ENCODE results near the gene WNT7B.
A peak's percentile ranks its signal among the peaks of the same experiment; 100 is the strongest.

WNT7B gene

DNA sequence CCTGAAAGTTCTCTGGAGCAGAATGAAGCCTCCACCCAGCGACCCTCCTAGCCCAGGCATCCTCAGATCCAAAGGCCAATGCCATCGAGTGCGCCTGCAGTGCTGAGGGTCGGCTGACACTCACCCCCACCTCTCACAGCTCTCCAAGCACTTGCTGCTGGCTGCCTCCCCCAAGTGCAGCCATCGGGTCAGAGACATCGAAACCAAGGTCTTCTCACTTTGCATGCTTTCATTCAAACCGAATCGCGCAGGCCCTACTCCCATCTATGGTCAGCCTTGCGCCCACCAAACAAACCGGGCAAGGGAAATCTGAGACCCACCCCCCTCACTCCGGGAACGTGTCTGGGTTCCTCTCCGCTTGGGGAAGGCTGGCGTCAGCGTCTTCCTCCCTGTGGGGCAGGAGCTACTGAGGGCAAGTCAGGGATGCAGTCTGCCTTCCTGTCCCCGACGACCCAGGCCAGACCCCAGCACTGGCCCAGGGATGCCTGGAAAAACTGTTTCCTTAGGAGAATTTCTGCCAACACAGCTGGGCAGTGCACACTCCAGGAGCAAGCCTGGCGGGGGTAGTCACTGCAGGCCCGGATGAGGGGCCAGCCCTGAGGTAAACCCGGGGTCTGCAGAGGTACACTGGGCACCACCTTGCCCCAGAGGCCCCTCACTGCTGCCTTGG lies 7.0 kb downstream of the WNT7B start:
- DNase-seq, result no peak

DNA sequence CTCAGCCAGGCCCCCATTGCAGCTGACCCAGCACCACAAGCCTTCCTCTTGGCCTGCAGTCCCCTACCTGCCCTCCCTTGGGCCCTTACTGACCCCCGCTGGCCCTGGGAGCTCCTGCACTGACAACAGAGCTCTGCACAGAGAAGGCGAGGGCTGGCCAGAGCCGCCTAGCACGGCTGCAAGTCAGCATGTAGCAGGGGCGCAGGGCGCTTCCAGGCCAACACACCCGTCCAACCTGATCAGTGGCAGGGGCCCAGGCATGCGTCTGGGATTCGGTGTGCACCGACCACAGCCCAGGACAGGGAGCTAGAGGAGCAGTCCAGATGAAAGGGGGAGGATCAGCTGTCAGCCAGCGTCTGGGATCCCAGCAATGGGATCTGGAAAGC lies 7.6 kb downstream of the WNT7B start:
- no peak for DNase-seq

DNA sequence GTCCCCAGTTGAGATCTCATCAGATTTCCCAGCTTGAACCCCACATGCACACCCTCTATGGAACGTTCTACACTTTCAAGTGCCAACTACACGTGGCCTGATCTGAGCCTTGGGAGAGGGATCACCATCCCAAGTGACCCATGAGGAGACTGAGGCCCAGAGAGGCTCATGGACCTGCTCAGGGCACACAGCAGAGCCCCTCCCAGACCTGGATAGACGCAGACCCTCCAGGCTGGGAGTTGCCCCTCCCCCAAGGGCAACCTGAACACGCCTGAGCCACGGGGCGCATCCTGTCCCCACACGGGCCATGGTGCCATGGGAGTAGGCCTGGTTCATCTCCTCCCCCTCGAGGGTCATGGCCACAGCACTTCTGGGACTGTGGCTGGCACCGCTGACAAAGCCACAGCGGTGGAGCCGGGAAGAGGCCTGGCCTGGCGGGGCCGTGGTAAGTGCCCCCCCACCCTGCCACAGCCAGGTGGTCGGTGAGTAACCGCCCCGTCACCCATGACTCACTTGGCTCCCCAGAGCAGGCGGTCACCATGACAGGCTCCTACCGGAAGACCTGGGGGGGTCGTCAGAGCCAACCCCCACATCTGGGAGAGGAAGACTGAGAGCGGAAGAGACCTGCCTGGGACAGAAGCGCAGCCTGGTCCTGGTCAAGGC lies 8.1 kb downstream of the WNT7B start:
- no peak for DNase-seq

DNA sequence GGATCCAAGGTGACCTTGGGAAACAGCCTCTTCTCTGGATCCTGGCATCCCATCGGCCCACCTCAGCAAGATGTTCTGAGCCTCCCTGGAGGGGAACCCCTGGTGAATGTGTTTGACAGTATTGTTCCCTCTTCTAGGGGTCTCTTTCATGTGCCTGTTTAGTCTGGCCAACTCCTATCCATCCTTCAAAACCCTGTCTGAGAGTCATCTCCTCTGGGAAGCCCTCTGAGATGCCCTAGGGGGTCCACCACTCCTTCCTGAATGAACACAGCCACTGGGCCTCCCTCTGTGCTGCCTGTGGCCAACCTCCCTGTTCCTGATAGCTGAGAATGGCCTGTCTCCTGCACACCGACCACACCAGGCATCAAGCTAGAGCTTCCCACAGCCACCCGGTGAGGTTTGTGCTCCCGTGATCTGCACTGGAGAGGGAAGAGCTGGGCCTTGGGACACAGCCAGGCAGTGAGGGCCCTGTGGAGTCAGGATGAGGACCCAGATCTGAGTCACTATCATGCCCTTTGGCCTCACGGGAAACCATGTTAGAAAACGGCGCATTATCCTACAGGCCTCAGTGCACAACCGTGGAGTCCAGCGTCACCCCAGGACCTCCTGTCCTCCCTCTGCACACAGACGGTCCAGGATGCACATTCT lies 8.8 kb downstream of the WNT7B start:
- no peak for DNase-seq

DNA sequence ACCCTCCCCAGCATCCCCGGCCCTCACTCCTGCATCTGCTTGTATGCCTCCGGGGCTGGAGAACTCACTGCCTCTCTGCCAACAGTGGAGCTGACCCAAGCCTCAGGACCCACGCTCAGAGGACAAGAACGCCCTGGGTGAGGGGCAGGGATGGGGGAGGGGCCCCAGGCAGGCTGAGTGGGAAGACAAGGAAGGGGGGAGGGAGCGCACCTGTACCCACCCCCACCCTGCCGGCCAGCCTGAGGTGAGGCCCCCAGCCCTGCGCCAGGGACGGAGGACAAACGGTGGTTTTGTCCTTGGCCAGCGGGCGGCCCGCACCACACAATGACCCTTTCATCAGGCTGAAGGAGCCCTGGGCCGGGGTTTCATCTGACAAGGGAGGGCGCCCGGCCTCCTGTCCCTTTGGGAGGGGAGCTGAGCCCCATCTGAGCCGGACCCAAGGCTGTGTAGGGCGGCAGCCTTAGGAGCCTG lies 10.0 kb downstream of the WNT7B start:
- no peak for DNase-seq

DNA sequence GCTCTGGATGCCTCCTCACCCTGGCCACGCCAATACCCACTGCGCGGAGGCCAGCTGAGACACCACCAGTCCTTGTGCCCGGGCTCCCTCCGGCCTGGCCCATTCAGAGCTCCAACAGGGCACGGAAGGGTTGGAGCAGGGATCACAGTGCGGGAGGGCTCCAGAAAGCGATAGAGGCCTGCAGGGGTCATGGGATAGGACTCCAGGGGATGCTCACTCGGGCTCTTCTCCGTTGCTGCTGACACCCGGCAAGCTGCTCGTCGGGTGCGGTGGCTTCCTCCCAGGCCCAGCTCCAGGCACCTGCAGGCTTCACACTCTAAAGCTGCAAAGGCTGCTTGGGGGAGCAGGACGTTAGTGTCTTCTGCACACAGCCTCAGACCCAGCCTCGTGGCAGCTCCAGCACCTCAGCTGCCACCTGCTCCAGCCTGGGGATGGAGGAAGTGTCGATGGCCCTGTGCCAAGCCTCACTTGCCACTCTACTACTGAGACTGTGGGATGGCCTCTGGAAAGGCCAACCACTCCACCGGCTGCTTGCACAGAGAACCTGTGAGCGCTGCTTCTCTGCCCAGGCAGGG lies 10.6 kb downstream of the WNT7B start:
- peak; percentile 84 for DNase-seq

DNA sequence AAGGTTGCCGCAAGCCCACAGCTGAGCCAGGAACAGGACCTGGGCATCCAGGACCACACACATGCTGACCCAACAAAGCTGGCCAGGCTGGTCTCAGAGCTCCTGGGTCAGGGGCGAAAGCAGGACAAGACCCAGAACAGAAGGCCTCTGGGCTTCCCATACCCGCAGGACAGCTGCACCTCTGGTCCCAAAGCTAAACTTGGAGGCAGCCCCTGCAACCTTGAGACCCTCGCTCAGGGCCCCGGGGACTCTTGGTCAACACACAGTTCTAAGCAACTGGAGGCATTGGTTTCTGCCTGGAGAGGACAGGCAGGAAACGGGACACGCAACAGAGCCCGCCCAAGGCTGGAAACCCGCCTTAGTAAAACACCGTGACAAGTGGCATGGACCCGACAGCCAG lies 11.4 kb downstream of the WNT7B start:
- no peak for DNase-seq

DNA sequence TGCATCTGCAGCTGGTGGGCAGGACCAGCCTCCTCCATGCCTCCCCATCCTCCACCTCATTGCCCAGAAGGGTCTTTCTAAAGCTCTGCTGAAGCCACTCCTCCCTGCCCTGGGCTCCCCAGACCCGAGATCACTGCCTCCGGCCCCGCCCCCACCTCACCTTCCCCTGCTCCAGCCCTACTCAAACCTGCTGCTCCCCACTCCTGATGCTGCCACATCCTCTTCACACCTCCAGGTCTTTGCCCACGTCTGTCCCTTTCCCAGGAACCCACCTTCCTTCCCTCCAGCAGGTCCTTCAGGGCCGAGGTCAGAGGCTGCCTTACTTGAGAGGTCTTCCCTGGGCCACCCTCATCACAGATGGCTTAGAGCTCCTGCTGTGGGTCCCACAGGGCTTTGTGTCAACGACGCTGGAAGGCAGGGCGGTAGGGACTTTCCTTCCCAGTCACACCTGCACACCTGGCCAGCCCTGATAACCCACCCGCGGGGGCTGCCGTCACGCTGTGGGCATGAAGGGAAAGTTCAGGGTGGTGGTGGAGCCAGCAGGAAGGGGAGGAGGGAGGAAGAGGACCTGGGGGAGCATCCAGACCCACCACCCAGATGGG lies 11.9 kb downstream of the WNT7B start:
- DNase-seq, result no peak

DNA sequence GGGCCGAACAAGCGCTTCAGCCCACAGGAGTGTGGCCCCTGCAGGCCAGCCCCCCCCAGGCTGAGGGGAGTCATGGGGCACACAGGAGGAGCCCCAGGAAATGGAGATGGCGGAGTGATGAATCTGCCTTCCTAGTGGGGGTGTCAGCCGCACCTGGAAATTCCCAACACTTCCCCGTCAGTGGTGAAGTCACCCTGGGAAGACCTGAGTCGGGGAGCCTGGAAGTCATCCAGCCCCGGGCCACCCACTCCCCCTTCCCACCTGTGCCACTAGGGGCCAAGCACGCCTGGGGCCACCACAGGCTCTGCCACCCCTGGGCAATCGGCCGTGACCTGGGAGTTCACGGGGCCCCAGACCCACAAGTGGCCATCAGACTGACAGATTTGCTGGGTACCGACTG lies 12.6 kb downstream of the WNT7B start:
- no peak for DNase-seq

DNA sequence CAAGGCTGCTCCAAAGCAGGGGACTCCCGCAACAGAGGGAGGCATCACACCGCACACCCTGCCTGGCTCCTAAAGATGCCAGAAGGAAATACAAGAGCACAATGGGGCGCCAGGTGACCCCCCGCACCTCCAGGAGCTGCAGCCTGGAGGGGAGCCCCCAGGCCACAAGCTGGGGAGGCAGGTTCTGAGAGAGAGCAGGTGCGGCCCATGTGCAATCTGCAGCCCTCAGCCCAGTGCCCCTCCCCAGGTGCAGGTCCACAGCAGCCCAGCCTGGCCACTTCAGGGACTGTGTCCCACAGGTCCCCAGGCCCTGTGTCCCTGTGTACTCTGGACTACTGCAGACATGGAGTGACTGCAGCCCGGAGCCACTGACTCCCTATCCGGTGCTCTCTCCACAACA lies 13.1 kb downstream of the WNT7B start:
- DNase-seq, result no peak

DNA sequence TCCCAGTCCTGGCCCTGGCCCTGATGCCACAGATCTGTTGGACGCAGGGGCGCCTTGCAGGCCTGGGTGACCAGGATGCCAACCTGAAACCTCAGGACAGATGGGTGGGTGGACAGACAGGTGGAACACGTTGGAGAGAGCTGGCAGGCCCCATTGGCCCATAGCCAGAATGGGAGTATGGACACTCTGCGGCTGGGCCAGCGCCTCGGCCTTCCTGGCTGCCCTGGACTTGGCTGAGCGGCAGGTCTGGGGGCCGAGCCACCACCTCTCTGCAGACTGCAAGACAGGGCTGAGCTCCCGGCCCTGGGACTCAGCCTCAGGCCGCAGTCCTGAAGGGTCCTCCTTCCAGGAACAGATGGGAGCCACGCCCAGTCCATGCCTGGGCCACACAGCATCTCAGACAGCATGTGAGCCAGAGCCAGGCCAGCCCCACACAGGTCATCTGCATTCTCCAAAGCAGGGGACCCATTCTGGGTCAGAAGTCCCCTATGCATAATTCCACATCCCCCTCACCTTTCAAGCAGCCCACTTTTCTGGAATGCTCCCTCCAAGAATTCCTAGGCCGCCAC lies 14.1 kb downstream of the WNT7B start:
- DNase-seq, result no peak

DNA sequence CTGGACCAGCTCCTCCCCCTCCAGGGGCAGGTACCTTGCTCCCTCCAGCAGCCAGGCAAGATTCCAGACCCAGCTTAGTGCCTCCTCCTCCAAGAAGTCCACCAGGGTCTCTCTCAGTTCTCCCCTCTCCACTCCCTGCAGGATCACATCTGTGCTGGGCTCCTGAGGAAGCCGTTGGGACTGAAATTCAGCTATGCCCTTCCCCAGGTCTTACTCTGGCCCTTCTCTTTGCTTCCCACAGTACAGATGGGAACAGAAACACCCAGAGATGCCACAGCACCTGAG lies 14.6 kb downstream of the WNT7B start:
- no peak for DNase-seq

DNA sequence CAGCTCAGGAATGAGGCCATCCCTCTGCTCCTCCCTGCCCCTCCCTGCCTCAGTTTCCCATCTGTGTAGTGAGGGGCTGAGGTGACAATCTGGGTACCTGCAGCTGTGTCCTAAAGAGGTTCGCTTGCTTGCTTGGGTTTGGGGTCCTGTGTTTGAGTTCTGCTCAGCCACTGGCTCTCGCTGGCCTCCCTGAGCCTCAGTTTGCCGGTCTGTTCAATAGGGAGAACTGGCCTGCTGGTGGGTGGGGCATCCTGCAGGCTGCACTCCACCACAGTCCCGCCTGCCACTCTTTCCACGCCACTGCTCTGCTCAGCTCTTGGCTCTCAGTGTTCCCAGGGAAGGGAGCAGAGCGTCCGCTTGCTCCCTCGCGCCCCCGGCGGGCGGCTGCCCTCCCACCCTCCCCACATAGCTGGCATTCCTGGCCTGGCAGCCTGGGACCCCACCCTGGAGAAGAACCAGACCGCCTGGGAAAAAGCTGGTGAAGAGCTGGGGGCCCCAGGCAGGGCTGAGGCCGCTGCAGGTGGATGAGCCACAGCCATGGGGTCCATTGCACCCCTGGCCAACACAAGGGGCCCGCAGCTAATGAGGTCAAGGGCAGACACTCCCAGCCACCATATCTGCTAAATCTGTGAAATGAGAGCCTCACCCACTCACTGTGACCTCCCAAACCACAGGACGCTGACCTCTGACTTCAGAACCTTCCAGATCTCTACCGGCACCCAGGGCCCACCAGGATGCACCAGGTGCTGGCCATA lies 15.1 kb downstream of the WNT7B start:
- no peak for DNase-seq

DNA sequence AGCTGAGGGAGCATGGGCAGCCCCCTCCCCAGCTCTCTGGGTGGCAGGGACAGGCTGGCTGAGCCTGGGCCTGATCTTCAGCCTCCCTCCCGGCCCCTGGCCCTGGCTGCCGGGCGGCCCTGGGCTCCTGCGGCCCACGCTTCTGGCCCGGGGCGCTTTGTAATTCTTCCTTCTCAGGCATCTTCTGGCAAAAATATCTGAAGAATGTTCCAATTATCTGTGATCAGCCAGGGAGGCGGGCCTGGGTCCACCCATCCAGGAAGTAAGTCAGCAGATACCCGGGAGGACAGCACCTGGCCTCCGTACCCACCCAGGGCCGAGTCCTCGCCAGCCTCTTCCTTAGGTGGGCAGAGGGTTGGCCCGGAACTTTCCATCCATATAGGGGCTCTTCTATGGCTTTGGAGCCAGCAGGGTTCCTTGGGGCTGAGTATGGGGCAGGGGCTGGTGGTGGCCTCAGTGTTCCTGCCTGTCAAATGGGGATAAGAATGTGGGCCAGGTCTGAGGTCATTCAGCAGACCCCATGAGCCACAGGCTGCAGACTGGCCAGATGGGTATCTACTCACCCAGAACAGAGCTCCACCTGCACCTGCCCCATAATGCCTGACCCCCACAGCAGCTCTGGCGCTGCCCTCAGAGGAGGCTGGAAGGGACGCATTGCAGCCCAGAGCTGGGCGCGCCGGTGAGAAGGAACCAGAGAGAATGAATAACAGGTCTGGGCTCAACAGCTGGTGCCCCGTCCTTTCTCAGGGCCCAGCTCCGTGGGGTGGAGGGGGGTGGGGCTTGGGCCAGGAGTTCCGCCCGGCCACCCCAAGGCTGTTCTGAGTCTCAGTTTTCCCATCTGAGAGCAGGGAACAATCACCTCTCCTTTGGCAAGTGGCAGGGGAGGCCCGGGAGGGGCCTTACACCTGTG lies 16.2 kb downstream of the WNT7B start:
- DNase-seq, result no peak

DNA sequence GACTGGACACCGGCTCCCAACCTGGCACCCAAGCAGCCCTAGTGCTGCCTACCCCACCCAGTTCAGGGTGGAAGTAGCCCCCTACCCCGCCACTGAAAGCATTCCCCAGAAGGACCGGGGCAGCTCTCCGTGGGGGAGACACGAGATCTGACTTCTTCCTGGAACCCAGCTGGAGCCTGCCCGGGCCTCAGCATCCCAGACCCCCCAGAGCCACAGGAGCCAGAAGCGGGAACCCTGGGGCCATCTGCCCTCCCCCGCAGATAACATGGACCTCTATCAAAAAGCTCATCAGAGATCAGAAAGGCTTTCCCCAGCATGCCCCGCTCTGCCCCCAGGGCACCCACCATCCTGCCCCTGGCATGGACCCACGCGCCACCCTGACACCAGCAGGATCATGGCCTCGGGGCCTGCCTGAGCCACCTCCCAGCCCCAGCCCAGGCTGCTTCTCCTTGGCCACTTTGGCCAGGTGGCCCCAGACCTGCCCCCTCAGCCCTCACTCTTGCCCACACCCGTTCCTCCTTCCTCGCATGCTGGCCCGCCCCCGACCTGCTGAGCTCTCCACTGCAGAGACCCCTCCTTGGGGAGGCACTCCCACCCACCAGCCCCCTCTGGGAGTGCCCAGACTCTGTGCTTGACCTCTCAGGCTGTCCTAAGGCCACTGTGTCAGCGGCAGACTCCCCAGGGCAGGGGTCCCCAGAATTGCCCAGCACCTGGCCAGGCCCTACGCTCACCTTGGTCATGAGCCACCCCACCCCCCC lies 17.1 kb downstream of the WNT7B start:
- no peak for DNase-seq

DNA sequence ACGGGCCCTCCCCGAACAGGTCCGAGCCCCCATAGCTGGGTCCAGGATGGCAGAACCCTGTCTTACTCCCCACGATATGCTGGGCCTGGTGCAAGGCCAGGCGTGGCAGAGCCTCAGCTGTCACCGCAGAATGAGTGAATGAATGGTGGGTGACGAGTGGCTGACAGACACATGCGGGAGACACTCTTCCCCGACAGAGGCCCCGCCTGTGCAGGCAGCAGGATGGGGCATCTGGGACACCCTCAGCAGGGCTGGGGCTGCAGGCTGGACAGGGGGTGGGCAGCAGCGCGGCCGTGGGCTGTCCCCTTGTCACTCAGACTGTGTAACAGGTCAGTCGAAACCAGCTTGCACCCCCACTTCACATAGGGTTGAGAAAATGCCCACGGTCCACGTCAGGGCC lies 18.0 kb downstream of the WNT7B start:
- DNase-seq, result no peak

DNA sequence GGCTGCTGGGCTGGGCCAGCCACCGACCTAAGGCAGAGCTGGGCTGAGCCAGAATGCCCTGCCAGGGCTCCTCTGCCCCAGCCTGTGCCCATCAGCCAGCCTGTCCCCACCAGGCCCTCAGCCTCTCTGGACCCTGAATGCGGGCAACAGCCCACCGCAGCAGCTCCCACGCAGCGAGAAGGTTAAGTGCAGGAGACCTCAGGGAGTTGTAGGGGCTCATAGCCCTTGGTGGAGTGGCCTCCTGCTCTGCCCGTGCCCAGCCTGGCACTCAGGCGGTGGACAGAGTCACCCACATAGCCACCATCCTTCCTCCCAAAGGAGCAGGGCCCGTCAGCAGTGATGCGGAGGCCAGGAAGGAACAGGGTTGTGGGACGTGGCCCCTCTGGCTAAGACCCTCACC lies 19.1 kb downstream of the WNT7B start:
- DNase-seq, result no peak

DNA sequence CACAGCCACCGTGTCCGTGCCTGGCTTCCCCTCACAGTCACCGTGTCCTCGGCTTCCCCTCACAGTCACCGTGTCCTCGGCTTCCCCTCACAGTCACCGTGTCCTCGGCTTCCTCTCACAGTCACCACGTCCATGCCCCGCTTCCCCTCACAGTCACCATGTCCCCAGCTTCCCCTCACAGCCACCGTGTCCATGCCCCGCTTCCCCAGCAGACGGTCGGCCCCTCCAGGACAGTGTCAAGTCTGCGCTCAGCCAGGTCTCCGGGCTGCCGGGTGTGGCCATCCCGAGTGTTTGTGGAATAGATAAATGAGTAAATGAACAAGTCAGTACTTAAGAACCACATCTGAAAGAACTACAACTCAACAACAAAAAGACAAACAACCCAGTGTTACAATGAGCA lies 23.8 kb downstream of the WNT7B start:
- no peak for DNase-seq

DNA sequence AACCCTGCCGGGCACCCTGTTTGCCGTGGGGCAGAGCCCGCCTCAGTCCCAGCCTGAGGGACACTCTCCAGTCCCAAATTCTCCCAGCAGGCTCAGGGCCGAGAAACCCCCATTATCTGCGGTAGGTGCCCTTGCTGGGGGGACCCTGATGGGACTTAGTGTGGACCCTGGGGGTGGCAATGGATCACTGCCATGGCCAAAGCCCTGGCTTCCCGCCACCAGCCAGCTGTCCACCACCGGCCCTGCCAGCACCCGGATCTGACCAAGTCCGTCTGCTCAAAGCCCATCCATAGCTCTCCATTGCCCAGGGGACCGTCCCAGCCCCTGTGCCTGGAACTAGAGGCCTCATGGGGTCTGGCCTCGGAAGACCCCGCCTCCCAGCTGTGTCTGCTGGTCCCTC lies 24.4 kb downstream of the WNT7B start:
- DNase-seq, result no peak

DNA sequence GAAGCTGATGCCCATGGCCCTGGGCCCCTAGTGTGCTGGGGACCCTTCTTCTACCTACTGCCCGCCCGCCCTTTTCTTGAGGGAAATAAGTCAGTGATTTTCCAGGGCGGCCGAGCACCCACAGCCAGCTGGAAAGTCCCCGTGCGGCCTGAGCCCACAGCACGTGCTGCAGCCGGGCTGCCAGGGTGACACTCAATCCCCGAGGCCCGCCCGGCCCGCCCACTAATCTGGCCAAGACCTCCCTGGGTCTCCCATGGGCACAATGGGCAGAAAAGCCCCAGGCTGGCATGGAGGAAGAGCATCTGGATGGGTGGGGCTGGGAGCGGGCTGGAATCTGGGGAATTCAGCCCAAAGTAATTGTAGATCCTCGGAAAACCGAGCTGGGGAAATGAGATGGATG lies 24.8 kb downstream of the WNT7B start:
- DNase-seq, result no peak

DNA sequence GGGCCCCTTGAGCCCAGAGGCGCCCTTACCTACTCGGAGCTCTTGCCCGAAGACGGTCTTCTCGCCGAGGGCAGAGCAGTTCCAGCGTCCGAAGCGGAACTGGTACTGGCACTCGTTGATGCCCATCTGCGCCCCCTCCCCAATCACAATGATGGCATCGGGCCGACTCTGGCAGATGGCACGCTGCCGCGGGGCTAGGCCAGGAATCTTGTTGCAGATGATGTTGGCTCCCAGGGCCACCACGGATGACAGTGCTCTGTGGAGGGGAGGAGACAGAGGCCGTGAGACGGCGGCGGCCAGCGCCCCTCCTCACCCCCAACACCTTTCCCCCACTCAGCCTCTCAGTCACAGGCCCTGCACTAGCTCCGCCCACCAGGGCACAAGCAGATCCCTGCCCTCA lies 27.1 kb downstream of the WNT7B start:
- DNase-seq, result no peak
